Skeletal muscle cell (primary cell): ENCODE measurements around the gene HOXD11.

Experiments
- DNase-seq: peaks from one replicate; pipeline ENCODE4 v3.0.0-alpha.2; 2010; ENCODE audit warnings: low read depth
- H3K4me3 ChIP-seq: 2 replicates; pipeline ENCODE4 v1.5.1; 2011; ENCODE audit warnings: low read depth, mild to moderate bottlenecking, control low read depth, low read length, moderate library complexity

HOXD11 gene

DNA sequence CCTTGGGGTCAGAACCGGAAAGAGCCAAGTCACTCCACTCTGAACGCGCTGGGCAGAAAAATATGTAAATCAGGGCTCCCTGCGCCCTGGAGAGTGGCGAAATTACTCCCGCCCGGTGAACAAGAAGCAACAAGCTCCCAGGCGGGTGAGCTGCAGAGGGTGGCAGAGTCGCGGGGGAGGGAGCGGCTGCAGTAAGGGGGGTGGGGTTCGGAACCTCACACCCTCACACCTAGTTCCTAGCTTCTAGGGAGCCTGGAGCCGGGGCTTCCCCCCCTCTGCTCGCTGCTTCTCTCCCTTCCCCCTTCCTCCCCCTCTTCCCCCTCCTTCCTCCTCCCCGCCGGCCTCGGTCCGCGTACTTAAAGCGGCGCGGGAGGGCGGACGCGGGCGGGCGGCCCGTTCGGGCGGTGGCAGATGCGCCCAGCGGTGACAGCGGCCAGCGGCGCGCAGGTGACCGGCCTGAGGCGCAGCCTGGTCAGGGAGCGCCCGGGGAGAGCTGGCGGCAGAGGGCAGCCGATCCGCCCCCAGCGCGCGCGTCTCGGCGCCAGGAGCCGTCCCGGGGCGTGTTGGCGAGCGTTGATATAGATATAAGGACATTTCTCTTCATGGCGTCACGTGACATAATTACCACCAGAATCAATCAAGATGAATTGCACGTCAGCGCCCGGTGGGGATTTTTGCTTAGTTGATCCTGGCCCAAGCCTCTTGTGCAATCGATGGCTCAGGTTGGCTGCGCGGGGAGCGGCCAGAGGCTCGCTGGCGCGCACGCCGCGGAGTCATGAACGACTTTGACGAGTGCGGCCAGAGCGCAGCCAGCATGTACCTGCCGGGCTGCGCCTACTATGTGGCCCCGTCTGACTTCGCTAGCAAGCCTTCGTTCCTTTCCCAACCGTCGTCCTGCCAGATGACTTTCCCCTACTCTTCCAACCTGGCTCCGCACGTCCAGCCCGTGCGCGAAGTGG lies at the start of gene HOXD11:
TSS of gene HOXD11 (plus strand) at position 700 of the 959 bp plus-strand sequence. CDS start at position 776, 76 bp downstream.
- H3K4me3 ChIP-seq = no peak within 1 kb of the TSS
- DNase-seq = no peak

DNA sequence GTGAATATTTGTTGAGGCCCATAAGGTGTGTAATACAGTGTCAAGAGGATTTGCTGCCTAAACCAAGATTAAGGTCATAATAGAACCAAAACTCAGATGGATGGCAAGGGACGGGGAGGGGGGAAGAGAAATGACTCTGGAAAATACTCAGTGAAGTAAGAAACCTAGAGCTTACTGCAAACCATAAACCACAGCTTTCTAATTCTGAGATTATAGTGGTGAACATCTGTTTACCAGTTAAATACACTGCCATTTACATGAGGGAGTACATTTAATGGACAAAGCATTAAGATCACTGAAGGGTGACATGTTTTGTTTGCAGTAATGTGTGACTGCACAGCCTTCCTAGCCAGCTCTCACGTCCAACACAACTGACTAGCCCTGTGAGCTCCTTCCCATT lies 43.1 kb upstream of the HOXD11 start:
- H3K4me3 ChIP-seq = no peak overlapping the region
- no peak for DNase-seq

DNA sequence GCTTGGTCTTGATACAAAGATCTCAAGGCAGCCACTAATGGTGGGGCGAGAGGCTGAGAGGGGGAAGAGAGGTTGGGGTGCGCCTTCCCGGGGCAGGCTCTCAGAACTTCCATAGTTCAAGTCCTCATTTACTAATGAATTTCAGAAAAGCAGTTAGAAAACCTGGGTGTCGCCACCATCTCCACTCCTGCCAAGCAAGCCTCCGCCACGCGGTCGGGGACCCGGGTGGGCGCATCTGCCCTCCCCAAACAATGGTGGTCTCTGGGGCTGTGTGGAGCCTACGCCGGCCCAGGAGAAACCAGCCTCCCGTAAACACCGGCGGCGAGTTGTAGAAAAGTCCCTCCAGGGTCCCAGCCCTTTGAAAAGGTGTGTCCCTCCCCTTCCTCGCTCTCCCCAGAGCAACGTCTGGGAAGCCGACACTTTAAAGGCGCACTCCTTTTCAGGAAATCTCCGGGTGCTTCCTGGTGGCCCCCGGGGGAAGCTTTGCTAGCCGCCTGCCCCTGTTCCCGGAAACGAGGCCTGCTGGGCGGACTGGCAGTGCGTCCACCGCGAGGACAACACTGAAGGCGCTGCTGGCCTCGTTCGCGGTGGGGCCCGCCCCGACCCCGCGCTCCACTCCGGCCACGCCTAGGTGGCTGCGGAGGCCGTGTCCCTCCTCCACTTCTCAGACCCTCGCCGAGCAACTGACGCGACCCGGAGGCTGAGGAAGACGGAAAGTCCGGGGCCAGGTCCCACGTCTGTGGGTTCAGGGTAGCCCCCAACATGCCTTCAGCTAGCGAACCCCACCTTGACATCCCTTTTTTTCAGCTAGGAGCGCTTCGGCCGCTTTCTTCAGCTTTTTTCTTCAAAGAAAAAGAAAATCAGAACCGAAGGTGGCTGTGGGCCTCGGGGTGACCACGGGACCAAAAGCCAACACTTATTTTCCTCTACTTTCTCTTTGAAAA lies 40.2 kb upstream of the HOXD11 start:
- peak overlapping the region; percentile 30 for H3K4me3 ChIP-seq
- no peak for DNase-seq

DNA sequence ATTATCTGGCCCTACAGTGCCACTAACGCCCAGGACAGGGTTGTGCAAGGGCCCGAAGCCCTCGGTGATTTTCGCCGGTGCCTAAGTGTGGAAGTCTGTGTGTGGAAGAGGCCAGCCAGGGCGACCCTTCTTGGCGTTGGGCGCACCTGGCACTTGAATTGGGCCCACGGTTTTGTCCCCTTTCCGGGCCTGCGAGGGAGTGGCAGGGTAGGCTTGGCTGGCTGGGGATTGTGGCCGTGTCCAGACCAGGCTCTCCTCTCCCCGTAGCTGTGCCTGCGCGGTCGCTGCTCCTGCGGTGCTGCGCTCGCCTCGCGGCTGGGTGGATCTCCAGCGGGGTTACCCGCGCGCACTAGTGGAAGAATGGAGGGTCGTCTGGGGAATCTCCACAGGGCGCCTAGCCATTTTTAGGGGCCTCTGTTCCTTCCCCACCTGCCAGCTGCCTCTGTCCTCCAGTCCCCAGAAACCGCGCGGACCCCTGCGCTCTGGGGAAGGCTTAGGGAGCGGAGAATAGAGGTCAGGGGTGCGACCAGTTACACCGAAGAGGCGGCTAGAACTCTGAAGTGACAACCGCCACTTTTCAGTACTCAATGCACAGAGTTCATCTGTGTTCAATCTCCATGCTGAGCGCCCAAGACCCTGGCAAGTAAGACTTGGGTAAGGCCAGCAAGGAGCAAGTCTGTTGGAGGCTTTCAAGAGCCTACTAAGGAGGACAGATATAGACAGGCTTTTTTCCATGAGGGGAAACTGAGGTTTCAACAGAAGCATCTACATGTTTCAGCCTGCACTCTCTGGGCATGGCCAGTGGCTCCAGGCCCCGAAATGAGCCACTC lies 39.3 kb upstream of the HOXD11 start:
- peak overlapping the region; percentile 30 for H3K4me3 ChIP-seq

DNA sequence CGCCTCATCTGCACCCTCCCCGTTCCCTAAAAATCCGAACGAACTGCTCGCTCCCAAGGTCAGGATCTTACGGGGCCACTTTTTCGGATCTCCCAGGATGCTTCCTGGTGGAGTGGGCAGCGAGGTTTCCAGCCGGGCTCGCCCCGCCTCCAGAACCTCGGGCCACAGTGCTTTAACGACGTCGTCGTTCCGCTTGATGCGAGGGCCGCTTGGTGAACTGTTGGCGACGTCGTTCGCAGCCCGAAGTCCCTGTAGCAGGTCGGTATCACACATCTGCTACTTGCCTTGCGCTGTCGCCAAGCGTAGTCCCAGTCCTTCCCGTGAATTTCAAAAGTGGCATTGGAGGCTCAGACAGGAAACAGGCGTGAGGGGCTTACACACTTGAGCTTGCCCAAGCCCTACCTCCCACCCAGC lies 38.7 kb upstream of the HOXD11 start:
- no peak for DNase-seq
- H3K4me3 ChIP-seq = no peak overlapping the region

More for the DNA sequence above, 39.3 kb upstream of the HOXD11 start:
- DNase-seq = no peak

DNA sequence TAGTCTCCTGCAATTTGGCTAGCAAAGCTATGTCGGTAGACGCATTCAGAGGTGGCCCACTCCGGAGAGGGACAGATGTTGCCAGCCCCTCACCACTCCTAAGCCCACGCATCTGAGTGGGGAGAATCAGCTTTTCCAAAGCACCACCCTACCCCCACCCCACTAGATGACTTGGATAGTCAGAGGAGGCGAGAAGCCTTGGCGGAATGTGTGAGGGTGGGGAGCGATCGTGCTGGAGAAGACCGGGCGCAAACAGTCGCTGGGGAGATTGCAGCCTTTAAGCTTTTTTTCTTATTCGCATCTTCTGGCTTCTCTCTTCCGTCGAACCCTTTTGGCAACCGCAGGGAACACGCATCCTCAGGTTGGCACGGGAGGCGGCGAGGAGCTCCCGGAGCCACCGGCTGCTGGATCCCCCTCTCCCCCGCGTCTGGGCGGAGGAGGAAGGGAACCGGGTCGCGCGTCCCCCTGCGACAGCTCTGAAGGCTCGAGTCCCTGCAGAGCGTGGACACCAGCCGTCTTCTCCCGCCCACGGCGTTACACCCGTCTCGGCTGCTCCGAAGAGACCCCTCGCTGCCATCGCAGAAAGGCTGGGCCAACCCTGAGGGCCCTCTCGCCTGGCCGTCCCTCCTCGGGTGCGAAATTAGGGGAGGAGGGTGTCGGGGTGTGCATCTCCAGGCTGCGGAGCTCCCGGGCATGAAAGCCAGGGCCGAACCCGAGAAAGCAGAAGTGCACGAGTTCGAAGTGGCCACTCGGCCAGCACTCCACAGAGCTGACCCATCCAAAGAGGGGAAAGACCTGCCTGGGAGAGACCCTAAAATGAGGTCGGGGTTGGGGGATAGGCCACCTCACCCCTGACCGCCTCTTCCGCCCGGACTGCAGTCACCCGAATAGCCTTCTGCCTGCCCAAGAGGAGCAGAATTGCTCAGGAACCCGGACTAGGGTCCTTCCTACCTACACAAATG lies 35.5 kb upstream of the HOXD11 start:
- DNase-seq = no peak
- no peak overlapping the region for H3K4me3 ChIP-seq

DNA sequence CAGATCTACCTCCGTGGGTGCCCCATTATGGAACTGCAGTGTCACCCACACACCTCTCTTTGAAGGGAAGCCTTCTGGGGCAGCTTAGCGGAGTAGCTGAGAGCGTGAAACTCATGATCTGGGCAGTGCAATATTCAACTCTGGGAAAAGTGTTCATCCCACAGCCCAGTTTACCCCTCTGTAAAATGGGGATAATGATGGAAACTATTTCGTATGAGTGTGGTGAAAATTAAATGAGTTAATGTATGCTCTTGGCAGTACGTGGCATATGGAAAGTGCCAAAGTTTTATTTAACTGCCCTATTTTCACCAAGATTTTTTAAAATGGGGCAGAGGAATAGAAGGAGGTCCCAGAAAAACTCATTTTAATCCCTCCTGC lies 34.8 kb upstream of the HOXD11 start:
- DNase-seq = no peak
- no peak overlapping the region for H3K4me3 ChIP-seq

DNA sequence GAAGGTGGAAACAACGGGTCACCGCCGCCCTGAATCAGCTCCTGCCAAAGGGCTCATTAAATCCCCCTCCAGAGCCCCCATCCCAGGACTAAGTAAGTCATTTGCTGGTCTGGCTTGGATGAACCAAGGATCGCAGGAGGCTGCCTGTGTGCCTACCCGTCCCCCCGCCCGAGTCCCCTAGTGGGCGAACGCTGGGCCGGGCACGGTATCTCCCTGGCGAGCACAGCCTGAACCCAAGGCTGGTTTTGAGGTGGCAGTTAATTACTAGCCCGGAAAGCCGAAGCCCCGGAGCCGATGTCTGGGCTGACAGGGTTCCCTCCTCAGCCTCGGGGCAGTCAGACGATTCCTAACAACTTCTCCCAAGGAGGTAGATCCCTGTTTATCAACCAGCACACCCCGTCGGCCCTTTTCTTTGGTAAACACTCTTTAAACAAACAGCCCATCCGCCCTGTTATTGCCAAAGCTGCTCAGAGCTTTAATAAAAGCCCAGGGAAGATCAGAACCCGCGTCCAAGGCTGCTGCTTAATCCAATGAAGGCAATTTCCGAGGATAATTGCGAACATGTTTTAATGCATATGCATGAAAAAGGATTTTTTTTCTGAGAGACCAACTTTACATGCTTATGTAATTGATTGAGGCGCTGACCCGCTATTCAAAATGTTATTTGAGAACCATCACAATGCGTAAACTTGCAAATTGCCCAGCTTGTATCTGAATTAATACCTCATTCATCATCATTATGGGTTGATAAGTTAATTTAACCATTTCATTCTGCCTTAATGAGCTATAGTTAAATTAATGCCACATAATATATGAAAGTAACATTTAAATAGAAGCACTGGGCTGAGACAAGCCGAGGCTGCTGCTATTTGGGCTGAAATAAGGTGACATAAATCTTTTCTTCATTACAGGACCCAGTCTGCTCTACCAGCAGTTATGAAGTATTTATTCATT lies 33.9 kb upstream of the HOXD11 start:
- no peak for DNase-seq
- H3K4me3 ChIP-seq = no peak overlapping the region

DNA sequence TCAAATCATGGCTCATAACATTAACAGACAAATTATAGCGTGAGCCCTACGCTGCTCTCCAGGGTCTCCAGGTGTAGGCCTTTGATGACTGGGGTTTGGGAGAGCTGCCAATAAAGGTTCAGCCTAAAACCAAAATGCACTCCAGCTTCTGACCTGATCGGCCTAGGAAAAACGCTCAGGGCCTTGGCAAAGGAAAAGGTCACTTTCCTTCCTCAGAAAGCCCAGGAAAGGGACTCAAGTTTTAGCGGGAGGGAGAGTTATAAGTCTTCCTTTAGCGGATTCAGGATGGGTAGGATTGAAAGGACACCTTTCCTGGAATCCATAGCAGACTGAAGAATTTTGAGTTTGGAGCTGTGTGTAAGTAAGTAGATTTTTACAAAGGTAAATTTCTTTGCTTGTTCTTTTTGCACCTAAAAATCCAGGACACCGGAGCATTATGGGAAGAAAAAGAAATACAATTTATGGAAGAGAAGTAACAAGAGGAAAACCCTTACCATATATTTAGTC lies 32.1 kb upstream of the HOXD11 start:
- DNase-seq = no peak

DNA sequence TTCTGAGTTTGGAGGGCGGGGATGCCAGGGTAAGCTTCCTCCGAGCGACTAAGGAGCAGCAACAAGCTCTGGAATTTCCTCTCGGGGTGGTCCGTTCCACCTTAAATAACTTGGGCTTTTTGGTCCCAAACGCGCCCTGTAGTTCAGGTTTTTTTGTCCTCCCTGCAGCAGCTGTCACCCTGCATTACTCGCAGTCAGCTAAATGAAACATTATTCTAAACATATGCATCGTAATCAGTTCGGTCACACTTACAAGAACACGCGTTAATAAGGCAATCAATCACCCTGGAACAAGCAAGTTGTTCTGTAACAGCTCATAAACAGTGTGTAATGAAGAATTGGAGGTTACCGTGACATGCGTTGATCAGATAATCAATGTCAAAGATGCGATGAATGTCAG lies 31.6 kb upstream of the HOXD11 start:
- H3K4me3 ChIP-seq = no peak overlapping the region
- DNase-seq = no peak

More for the DNA sequence above, 32.1 kb upstream of the HOXD11 start:
- H3K4me3 ChIP-seq = no peak overlapping the region

DNA sequence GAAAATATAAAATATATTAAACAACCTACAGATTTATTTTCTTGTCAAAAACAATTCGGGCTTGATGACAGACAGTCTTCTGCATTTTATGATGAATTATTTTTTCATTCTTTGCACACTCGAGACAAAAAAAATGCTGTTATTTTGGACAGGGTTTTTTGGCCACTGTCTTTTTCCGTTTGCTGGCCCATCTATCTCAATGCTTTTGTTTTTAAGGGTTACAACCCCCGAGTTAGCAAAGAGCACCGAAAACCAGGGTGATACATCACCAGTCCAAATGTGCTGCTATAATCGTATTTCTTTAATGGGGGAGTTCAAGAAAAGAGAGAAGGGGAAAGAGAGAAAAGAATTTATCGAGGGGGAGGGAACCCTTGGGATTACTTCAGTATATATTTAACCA lies 31.0 kb upstream of the HOXD11 start:
- no peak for DNase-seq
- H3K4me3 ChIP-seq = no peak overlapping the region

DNA sequence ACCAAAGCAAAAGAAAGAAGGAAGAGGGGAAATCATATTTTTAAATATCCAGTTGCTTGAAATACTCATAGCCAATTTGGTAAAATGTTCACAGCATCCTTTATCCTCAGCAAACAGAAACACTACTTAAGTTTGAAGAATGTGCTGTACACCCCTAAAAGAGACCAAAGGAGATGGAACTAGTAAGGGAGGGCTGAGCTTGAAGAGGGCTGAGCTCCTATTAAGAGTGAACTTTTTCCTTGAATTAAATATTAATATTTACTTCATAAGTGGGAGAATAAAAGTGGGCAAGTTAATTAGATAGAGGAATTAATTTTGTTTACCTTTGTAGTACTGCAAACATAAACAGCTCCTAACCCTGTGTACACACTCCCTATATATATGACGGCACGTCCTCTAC lies 30.3 kb upstream of the HOXD11 start:
- no peak for DNase-seq

DNA sequence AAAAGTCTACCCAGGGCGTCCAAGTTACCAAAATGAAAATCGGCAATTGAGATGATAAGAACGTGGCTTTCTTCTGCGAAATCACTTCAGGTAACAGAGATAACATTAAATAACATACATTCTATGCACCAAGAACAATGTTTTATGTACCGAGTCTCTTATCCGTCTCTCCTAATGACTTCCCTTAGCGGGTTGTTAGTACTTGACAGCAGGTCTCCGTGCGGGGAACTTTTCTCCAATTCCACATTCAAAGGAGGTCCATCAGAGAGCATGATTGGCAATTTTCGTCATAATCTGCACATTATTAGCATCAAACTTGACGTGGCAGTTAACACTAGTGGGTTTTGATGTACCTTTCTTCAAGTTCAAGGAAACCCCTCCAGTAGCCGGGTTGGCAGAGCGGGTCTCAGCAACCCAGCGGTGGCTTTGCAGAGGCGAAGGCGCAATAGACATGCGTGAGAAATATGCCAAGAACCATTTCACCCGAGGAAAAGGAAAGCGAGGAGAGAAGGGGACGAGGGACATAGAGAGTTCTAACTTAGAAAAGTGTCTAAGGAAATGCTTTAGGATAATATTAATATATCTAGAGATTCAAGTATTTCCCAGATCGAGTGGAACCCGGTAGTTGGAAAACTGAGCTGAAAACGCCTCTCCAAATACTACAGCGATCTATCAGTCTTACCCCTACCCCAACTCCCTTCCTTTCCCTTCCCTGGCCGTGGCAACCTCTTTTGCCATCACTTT lies 28.4 kb upstream of the HOXD11 start:
- no peak for DNase-seq
- no peak overlapping the region for H3K4me3 ChIP-seq

More for the DNA sequence above, 30.3 kb upstream of the HOXD11 start:
- H3K4me3 ChIP-seq = no peak overlapping the region

DNA sequence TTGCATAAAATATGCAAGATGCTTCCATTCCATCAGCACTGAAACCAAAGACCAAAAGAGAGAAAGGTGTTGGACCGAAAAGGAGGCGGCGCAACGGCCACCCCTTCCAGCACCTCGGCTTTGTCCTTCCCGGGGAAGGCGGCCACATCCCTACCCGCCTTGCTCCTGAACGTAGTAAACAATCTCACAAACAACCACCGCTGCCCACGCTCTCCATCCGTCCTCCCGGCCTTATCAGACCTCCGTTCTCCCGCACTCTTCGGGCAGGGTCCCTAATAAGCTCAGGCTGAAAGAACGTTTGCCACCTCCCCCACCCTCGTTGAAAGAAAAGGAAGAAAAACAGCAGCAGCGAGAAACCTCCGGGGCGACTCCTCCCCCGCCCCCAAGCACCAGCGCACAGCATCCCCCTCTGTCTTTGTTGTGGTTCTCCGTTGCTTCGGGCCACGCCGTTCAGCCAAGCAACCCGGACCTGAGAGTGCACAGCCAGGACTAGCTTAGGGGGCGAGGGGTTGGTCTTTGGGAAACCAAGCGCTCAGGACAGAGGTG lies 27.7 kb upstream of the HOXD11 start:
- H3K4me3 ChIP-seq = no peak overlapping the region
- no peak for DNase-seq

DNA sequence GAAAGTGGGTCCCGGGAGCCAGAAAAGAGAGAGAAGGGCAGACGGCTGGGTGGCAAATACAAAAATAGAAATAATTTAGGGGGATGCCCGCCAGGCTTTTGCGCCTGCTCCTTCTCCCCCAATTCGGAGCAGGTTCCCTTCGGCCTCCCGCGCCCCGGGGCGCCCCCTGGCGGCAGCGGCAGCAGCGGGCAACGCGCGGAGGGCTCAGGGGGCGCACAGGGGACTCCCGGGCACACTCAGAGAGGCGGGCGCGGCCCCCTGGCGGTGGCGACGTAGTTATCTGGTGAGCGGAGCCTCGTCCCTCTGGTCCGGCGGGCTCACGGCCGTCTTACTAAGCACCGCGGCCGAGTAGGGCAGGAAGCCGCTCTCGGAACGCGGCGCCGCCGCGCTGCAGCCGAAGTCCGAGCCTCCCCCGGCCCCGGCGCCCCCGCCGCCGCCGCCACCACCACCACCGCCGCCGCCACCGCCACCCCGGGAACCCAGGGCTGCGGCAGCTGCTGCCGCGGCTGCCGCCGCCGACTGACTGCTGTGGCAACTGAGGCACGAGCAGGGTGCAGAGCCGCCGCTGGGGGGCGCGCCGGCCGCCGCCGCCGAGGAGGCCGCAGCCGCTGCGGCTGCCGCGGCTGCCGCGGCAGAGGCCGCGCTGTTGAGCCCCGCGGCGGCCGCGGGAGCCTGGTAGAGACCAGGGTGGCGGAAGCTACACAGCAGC lies 27.1 kb upstream of the HOXD11 start:
- H3K4me3 ChIP-seq = peak overlapping the region; percentile 17
- no peak for DNase-seq
